VCaP (cell line): ENCODE results near the gene NEK9.
A peak's percentile ranks its signal among the peaks of the same experiment; 100 is the strongest.

Source experiments
- H3K27ac ChIP-seq: fragments of 450-650 bp; 2 replicates; pipeline ENCODE4 v1.5.1; 2017
- TF ChIP-seq, protein P1 (sequence below): fragments of 450-650 bp; conservative IDR thresholded peaks from 2 replicates; pipeline ENCODE4 v1.5.1; 2017; ENCODE audit warnings: mild to moderate bottlenecking, moderate library complexity

Gene NEK9

DNA sequence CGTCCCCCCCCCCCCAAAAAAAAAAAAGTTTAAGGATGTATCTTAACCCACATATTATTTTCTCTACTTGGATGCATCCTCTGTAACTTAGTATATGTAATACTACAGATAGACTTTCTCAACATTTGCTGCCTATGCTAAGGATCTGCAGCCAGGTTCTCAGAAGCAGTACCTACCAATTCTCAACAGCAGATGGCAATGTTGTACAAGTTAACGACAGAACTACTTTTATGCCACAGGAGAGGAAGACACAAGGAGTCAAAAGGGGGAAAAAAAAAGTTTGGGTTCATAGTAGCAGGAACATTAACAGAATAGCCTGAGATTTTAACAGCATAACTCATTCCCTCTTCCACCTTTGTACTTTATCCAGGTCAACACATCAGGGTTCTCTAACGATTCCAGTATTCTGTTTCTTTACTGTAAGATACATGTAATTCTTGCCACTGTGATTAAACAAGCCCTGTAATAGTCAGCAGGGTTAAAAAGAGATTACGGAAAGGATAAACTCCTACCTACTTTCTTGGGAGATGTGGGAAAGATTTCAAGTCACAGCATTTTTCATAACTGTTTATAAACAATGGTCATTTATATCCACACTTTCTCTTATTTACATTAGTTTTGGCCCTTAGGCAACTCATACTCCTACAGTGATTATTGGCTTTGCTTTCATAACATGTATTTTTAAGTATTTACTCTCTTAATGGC lies 5.7 kb upstream of the NEK9 start:
- no peak overlapping the region for H3K27ac ChIP-seq
- TF ChIP-seq, protein P1, sequence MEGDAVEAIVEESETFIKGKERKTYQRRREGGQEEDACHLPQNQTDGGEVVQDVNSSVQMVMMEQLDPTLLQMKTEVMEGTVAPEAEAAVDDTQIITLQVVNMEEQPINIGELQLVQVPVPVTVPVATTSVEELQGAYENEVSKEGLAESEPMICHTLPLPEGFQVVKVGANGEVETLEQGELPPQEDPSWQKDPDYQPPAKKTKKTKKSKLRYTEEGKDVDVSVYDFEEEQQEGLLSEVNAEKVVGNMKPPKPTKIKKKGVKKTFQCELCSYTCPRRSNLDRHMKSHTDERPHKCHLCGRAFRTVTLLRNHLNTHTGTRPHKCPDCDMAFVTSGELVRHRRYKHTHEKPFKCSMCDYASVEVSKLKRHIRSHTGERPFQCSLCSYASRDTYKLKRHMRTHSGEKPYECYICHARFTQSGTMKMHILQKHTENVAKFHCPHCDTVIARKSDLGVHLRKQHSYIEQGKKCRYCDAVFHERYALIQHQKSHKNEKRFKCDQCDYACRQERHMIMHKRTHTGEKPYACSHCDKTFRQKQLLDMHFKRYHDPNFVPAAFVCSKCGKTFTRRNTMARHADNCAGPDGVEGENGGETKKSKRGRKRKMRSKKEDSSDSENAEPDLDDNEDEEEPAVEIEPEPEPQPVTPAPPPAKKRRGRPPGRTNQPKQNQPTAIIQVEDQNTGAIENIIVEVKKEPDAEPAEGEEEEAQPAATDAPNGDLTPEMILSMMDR = peak; percentile 70

DNA sequence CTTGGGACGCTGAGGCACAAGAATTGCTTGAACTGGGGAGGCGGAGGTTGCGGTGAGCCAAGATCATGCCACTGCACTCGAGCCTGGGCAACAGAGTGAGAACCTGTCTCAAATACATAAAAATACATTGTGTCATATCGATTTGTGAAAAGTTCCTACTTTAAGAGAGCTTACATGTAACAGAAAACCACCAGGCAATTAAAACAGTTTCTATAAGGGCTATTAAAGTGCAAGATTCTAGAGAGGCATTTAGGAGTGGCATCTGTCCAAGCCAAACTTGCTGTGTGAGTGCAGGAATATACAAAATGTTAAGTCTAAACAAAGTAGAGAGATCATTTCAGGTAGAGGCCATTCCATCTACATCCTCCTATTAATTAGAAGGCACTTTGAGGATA lies 1.7 kb upstream of the NEK9 start:
- H3K27ac ChIP-seq = no peak overlapping the region
- TF ChIP-seq, protein P1 = no peak

DNA sequence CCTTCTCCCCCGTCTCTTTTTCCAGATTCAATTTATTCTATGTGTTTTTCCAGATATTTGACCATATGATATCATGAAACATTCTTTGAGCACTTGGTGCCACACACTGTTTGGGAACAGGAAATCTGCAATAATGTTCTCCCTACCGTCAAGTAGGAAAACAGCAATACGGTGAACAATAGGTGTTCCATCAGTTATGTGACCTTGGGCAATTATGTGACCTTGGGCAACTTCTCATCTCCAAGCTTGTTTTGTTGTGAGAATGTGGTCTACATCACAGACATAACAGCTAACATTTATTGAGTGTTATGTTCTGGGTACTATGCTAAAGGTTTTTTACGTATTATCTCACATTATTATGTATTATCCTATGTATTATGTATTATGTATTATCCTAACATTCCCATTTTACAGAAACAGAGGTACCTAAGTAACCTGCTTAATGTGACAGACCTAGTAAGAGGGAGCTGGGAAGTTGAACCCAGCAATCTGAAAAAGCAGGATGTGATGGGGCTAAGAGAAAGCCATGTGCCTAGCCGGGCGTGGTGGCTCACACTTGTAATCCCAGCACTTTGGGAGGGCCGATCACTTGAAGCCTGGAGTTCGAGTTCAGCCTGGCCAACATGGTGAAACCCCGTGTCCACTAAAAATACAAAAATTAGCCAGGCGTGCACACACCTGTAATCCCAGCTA lies 1.2 kb upstream of the NEK9 start:
- H3K27ac ChIP-seq = peak overlapping the region; percentile 89; the same call in 1 of the 2 replicates
- TF ChIP-seq, protein P1 = no peak

DNA sequence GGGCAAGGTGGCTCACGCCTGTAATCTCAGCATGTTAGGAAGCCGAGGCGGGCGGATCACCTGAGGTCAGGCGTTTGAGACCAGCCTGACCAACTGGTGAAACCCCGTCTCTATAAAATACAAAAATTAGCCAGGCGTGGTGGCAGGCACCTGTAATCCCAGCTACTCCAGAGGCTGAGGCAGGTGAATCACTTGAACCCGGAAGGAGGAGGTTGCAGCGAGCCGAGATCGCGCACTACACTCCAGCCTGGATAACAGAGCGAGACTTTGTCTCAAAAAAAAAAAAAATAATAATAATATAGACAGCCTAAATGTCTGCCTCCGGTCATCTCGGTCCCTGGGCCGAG lies 599 bp upstream of the NEK9 start:
- H3K27ac ChIP-seq = peak overlapping the region; percentile 89

DNA sequence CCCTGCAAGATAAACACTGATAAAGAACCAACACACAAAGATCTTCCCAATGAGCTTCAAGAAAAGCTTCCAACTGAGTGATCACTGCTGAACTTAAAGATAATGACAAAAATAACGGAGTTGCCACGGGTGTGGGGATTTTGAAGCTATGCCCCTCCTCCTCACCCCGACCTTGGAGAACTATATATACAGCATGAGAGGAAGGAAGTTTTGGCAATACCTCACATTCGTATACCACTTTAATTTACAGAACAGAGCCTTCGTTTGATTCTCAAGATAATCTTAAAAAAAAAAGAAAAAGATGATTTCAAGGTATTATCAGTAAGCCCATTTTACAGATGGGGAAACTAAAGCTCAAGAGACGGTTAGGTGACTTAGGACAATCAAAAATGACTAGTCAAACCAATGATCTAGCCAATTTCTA lies 715 bp downstream of the NEK9 start:
- TF ChIP-seq, protein P1 = no peak
- H3K27ac ChIP-seq = peak overlapping the region; percentile 89

DNA sequence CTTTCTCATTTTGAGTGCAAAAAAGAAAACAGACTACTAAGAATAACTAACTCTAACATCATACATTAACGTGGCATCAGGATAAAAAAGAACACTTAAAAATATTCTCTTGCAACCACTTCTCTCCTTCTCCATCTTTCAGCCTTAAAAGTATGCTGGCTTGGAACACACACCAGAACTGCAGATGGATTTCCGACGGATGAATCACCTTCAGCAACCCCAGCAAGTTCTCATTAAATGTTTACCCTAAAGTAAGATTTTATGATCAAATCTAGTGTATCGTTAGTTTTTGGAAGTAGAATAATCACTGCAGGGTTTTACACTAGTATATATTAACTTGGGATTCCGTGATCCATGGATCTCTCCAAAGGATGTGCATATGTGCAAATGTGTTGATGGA lies 1.2 kb downstream of the NEK9 start:
- TF ChIP-seq, protein P1 = no peak
- peak overlapping the region; percentile 89; the same call in 1 of the 2 replicates for H3K27ac ChIP-seq

DNA sequence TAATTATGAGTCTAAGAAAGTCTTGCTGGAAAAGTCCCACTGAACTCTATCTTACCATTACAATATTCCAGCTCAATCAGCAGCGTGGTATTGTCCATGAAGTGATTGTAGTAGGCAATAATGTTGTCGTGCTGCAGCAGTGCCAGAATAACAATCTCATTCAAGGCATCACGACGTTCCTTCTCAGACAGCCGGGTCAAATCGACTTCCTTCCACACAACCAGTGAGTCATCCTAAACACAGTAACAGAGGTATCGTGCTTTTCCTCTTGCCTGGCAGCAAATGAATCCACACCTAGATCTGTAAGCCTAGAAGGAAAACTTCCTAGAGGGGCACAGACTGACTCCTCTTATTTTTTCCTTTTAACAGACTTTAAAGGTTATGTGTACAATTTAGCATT lies 2.9 kb downstream of the NEK9 start:
- TF ChIP-seq, protein P1 = no peak
- no peak overlapping the region for H3K27ac ChIP-seq

DNA sequence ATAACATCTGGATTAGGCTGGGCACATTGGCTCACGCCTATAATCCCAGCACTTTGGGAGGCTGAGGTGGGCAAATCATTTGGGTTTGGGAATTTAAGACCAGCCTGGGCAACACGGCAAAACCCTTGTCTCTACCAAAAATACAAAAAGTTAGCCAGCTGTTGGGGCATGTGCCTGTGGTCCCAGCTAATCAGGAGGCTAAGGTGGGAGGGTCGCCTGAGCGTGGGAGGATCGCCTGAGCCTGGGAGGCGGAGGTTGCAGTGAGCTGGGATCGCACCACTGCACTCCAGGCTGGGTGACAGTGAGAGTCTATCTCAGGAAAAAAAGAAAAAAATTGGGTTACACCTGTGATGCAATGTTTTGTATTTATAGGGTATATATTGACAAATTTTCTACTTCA lies 5.3 kb downstream of the NEK9 start:
- no peak overlapping the region for H3K27ac ChIP-seq
- TF ChIP-seq, protein P1 = no peak
